Gastroesophageal sphincter (tissue), 3 donors: ENCODE results near the gene CSRP1.

Source experiments
- EP300 ChIP-seq: sonication (generic); formaldehyde crosslinking; IDR thresholded peaks from one replicate; pipeline ENCODE4 v1.6.1; 2017; ENCODE audit warnings: antibody characterized with exemption, mild to moderate bottlenecking
- POLR2AphosphoS5 ChIP-seq: sonication (generic); formaldehyde crosslinking; IDR thresholded peaks from one replicate; pipeline ENCODE4 v1.6.1; 2017; ENCODE audit warnings: antibody characterized with exemption
- TF ChIP-seq, protein P1 (sequence below), 4 experiments: fragments of 200-600 bp in 2 of 4; fragments of 450-650 bp in 2 of 4; sonication (generic) in 1 of 4; IDR thresholded peaks; one replicate each; pipeline ENCODE4 v1.5.1; 2017 to 2019; ENCODE audit warnings: antibody characterized with exemption in 4 of 4, mild to moderate bottlenecking in 2 of 4, moderate library complexity in 2 of 4

DNA sequence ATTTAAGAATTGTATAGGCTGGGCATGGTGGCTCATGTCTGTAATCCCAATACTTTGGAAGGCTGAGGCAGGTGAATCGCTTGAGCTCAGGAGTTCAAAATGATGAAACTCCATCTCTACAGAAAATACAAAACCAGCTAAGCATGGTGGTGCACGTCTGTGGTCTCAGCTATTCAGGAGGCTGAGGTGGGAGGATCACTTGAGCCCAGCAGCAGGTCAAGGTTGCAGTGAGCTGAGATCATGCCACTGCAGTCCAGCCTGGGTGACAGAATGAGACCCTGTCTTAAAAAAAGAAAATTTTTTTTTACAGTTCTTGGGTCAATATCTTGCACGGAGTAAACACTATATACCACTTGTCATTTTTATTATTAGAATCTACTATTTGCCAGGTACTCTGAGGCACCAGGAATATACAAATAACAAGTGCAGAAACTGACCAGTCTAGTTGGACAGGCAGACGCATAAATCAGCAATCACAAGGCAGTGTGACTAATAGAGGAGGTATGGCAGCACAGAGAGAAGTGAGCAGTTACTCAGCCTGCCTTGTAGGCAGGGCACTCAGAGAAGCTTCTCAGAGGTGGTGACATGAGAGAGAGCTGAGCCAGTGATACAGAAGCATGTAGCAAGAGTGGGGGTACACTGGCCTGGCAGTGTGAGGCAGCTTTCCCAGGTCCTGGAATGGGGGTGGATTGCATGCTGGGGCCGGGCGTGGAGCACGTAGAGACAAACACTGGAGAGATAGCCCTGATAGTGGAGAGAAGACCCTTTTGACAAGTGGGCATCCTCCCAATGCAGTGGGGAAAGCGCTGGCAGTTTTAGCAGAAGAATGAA lies 45.9 kb downstream of the CSRP1 start:
- TF ChIP-seq EP300 (no peak), POLR2AphosphoS5 (peak; percentile 86)
- TF ChIP-seq, protein P1, sequence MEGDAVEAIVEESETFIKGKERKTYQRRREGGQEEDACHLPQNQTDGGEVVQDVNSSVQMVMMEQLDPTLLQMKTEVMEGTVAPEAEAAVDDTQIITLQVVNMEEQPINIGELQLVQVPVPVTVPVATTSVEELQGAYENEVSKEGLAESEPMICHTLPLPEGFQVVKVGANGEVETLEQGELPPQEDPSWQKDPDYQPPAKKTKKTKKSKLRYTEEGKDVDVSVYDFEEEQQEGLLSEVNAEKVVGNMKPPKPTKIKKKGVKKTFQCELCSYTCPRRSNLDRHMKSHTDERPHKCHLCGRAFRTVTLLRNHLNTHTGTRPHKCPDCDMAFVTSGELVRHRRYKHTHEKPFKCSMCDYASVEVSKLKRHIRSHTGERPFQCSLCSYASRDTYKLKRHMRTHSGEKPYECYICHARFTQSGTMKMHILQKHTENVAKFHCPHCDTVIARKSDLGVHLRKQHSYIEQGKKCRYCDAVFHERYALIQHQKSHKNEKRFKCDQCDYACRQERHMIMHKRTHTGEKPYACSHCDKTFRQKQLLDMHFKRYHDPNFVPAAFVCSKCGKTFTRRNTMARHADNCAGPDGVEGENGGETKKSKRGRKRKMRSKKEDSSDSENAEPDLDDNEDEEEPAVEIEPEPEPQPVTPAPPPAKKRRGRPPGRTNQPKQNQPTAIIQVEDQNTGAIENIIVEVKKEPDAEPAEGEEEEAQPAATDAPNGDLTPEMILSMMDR (IDR thresholded peaks at IDR 0.05) = no peak
